HCEC 1CT (cell line): Measurements from ENCODE around the gene CCDC70.

Source experiments
- DNase-seq: peaks from one replicate; pipeline ENCODE4 v3.0.0-alpha.2; 2017

The CCDC70 gene

DNA sequence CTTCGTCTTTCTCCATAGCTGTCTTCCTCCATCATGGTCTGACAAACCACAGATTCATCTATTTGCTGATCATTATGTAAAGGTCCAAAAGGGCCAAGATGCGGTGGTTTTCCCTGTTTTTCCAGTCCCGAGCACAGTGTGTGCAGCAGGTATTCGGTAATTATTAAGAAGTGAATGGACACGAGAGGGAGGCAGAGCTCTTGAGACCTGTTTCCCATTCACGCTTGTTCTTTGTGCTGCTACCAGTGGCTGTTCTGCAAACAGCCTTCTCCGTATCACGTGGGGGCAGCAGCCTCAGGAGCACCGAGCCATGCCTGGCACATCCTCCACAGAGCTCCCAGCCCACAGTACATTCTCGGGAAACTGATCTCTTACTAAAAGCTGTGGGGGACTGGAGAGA is 50.3 kb downstream of the CCDC70 start:
- DNase-seq, result no peak

DNA sequence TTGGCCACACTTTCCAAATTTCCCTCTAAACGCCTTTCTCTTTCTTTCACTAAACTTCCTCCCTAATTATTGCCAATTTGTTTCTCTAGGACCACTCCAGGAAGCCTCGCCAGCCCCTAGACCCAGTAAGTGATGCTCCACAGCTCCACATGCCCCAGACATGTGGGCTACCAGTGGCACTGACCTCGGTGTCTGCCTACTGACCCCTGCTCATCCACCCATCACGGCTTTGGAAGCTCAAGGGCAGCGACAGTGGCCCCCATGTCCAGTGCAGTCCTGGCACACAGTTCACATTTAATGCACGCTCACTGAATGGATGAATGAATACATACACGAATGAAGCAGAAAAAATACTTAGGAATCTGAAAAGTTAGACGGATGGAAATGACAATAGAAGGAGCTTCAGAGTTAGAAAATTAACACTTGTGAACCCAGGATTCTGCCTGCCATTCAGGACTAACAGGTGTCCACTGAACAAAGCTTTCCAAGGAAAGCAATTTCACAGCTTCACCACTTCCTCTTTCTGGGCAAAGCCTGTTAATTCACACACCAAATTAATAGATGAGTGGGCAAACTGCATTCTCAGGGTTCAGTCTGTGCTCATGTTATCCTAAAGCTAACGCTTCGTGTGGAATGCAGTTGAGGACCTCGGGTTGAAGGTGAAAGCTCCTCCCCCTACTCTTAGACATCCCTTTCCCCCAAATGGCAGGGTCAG is 50.9 kb downstream of the CCDC70 start:
- DNase-seq, result no peak

DNA sequence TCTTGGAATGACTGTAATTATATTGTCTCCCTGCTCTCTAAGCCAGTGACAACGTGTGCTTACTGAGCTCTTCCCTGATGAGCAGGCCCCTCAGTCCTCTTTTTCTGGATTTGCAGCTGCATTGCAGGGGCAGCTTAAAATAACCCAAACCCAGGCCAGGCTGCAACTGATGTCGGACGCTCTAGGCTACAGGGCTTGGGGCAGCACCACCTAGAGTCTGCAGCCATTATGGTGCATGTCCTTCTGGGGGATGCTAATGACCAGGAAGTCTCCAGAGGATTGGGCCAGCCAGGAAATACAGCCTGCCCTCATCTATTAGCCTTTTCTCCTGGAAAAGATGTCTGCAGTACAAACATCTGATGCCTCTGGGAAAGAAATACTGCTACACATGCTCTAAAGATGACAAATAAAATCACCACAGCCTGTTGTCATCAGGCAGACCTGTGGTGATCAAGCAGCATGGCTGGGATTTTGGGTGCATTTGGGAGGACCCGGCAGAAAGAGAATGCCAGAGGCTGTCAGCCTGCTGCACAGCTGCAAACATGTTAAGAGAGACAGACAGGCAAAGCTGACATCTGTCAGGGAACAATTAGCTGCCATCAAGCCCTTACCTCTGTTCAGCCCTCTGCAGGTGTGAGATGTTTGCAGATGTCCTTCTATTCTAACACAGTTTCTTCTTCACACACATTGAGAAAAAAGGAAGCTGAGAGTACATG is 51.8 kb downstream of the CCDC70 start:
- no peak for DNase-seq

DNA sequence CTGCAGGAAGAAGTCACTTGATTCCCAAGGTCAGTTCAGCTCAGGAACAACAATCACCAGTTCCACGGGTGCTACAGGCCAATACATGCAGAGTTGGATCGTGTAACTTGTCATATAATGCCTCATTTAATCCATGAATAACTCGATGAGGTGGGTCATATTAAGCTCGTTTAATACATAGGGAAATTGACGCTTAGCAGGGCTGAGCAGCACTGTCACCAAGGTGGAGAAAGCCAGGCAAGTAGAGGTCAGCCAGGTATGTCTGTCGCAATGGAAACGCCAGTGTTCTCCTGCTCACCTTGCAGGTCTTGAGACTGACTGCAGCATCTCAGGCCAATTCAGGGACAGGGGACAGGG is 52.3 kb downstream of the CCDC70 start:
- DNase-seq, result no peak
